ENCODE measurements around the gene ANKRD24.

Gene ANKRD24

DNA sequence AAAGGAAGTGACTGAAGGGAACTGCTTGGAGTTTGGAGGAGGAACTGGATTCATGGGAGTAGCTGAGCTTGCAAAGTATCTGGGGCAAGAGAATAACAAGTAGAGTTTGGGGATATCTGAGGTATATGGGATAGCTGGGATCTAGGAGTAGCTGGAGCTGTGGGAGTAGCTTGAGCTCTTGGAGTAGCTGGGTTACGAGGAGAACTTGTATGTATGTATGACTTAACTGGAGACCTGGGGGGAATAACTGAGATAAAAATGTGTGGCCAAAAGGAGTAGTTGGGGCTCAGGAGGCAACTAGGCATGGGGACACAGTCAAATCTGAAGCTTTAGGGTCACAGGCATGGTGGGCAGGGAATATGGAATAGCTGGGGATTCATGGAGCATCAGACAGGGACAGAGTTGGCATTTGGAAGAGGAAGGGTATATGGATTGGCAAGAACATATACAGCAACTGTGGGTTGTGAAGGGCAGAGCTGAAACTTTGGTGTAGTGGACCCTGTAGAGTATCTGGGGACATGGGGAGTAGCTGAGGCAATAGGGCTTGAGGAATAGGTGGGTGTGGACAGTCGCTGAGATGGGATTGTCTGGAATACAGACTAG is 18.6 kb downstream of the ANKRD24 start:
- Histone ChIP-seq H3K79me2 (ENCODE audit: insufficient read depth, low read length) (no peaks in the 10 kb centered on the region), H2AFZ (ENCODE audit: low read length) (no peak overlapping the region), H4K20me1 (ENCODE audit: insufficient read depth, low read length, poor library complexity, severe bottlenecking) (no peaks in the 10 kb centered on the region), H3K9ac (ENCODE audit: low read depth, low read length, poor library complexity, severe bottlenecking) (no peak overlapping the region), H3K9me2 (replicated peaks; ENCODE audit: low read depth, low read length) (no peaks in the 10 kb centered on the region), H3K9me3 (ENCODE audit: insufficient read depth, low read depth, low read length) (no peaks in the 10 kb centered on the region), H3K4me3 (ENCODE audit: low read length, poor library complexity, severe bottlenecking) (no peak overlapping the region), H3K4me1 (ENCODE audit: insufficient read depth, low read length, poor library complexity, severe bottlenecking) (no peaks in the 10 kb centered on the region), H3K4me2 (ENCODE audit: low read depth, low read length, poor library complexity, severe bottlenecking) (no peak overlapping the region), H3F3A (ENCODE audit: low read depth) (no peaks in the 10 kb centered on the region), H3K36me3 (ENCODE audit: insufficient read depth, low read length) (no peaks in the 10 kb centered on the region), H3K27me3 (ENCODE audit: insufficient read depth, low read length, poor library complexity, severe bottlenecking) (no peaks in the 10 kb centered on the region)
- no peak for TF ChIP-seq EZH2phosphoT487 (IDR thresholded peaks at IDR 0.05; ENCODE audit: borderline replicate concordance)
- TF ChIP-seq, protein P1, sequence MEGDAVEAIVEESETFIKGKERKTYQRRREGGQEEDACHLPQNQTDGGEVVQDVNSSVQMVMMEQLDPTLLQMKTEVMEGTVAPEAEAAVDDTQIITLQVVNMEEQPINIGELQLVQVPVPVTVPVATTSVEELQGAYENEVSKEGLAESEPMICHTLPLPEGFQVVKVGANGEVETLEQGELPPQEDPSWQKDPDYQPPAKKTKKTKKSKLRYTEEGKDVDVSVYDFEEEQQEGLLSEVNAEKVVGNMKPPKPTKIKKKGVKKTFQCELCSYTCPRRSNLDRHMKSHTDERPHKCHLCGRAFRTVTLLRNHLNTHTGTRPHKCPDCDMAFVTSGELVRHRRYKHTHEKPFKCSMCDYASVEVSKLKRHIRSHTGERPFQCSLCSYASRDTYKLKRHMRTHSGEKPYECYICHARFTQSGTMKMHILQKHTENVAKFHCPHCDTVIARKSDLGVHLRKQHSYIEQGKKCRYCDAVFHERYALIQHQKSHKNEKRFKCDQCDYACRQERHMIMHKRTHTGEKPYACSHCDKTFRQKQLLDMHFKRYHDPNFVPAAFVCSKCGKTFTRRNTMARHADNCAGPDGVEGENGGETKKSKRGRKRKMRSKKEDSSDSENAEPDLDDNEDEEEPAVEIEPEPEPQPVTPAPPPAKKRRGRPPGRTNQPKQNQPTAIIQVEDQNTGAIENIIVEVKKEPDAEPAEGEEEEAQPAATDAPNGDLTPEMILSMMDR (conservative IDR thresholded peaks at IDR 0.05; ENCODE audit: low read length): no peak

DNA sequence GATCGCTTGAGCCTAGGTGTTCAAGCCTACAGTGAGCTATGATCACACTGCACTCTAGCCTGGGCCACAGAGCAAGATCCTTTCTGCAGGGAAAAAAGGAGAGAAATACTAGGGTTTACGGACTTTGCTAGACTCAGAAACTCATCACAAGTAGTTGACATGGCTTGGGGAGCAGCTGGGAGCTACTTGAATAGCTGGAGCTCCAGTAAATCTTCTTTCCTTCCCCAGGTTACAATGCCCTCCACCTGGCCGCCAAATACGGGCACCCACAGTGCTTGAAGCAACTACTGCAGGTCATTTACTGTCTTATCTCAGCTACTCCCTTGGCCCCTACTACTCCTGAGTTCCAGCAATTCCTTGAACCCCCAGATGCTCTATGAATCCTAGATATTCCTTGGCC is 19.3 kb downstream of the ANKRD24 start:
- Histone ChIP-seq H3K4me2 (ENCODE audit: low read depth, low read length, poor library complexity, severe bottlenecking) (no peak overlapping the region), H3K9me2 (replicated peaks; ENCODE audit: low read depth, low read length) (no peaks in the 10 kb centered on the region), H3F3A (ENCODE audit: low read depth) (no peaks in the 10 kb centered on the region), H3K36me3 (ENCODE audit: insufficient read depth, low read length) (no peaks in the 10 kb centered on the region), H3K9ac (ENCODE audit: low read depth, low read length, poor library complexity, severe bottlenecking) (no peak overlapping the region), H3K9me3 (ENCODE audit: insufficient read depth, low read depth, low read length) (no peaks in the 10 kb centered on the region), H3K4me3 (ENCODE audit: low read length, poor library complexity, severe bottlenecking) (no peak overlapping the region), H3K27me3 (ENCODE audit: insufficient read depth, low read length, poor library complexity, severe bottlenecking) (no peaks in the 10 kb centered on the region), H4K20me1 (ENCODE audit: insufficient read depth, low read length, poor library complexity, severe bottlenecking) (no peaks in the 10 kb centered on the region), H3K79me2 (ENCODE audit: insufficient read depth, low read length) (no peaks in the 10 kb centered on the region), H3K4me1 (ENCODE audit: insufficient read depth, low read length, poor library complexity, severe bottlenecking) (no peaks in the 10 kb centered on the region), H2AFZ (ENCODE audit: low read length) (no peak overlapping the region)
- TF ChIP-seq EZH2phosphoT487 (IDR thresholded peaks at IDR 0.05; ENCODE audit: borderline replicate concordance): no peak
- TF ChIP-seq, protein P1 (conservative IDR thresholded peaks at IDR 0.05; ENCODE audit: low read length): no peak

DNA sequence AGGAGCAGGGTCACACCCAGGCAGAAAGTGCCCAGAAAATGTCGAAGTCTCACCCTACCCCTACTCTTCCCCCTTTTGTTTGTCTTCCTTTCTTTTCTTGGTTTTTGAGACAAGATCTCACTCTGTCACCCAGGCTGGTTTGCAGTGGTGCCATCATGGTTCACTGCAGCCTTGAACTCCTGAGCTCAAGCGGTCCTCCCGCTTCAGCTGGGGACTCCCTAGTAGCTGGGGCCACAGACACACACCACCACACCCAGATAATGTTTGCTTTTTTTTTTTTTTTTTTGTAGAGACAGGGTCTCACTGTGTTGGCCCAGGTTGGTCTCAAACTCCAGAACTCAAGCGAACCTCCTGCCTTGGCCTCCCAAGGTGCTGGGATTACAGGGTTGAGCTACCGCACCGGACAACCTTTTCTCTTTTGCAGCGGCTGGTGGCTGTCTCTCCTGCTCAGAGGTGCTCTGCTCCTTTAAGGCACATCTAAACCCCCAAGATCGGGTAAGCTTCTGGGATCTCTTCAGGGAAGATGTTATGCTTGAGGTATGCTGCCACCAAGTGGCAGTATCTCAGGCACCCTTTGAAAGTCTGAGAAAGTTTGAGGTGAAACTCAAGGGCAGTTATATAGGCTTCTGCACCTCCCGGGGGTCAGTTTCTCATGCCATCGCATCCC is 24.5 kb downstream of the ANKRD24 start:
- H3K4me3 ChIP-seq (ENCODE audit: low read length, poor library complexity, severe bottlenecking): no peak overlapping the region
- H2AFZ ChIP-seq (ENCODE audit: low read length): no peak overlapping the region
- H3K36me3 ChIP-seq (ENCODE audit: insufficient read depth, low read length): no peaks in the 10 kb centered on the region
- no peaks in the 10 kb centered on the region for H3K4me1 ChIP-seq (ENCODE audit: insufficient read depth, low read length, poor library complexity, severe bottlenecking)
- no peak overlapping the region for H3K9ac ChIP-seq (ENCODE audit: low read depth, low read length, poor library complexity, severe bottlenecking)
- H3K27me3 ChIP-seq (ENCODE audit: insufficient read depth, low read length, poor library complexity, severe bottlenecking): no peaks in the 10 kb centered on the region
- H3K79me2 ChIP-seq (ENCODE audit: insufficient read depth, low read length): no peaks in the 10 kb centered on the region
- no peak for TF ChIP-seq EZH2phosphoT487 (IDR thresholded peaks at IDR 0.05; ENCODE audit: borderline replicate concordance)
- TF ChIP-seq, protein P1 (conservative IDR thresholded peaks at IDR 0.05; ENCODE audit: low read length): peak; percentile 56
- H3K4me2 ChIP-seq (ENCODE audit: low read depth, low read length, poor library complexity, severe bottlenecking): no peak overlapping the region
- H4K20me1 ChIP-seq (ENCODE audit: insufficient read depth, low read length, poor library complexity, severe bottlenecking): no peaks in the 10 kb centered on the region
- no peaks in the 10 kb centered on the region for H3F3A ChIP-seq (ENCODE audit: low read depth)
- H3K9me2 ChIP-seq (replicated peaks; ENCODE audit: low read depth, low read length): no peaks in the 10 kb centered on the region
- H3K9me3 ChIP-seq (ENCODE audit: insufficient read depth, low read depth, low read length): no peaks in the 10 kb centered on the region
